Upper lobe of left lung (tissue), 4 donors: ENCODE results near the gene DNAI7.

Experiments
- POLR2A ChIP-seq, 4 donors: fragments of 450-650 bp; IDR thresholded peaks; one replicate each; pipeline ENCODE4 v1.5.1; 2016 to 2017; ENCODE audit warnings: antibody characterized with exemption in 4 of 4, mild to moderate bottlenecking in 2 of 4
- POLR2AphosphoS5 ChIP-seq, 2 donors: sonication (generic); formaldehyde crosslinking; IDR thresholded peaks; one replicate each; pipeline ENCODE4 v1.5.1; 2017; ENCODE audit warnings: antibody characterized with exemption in 2 of 2

DNA sequence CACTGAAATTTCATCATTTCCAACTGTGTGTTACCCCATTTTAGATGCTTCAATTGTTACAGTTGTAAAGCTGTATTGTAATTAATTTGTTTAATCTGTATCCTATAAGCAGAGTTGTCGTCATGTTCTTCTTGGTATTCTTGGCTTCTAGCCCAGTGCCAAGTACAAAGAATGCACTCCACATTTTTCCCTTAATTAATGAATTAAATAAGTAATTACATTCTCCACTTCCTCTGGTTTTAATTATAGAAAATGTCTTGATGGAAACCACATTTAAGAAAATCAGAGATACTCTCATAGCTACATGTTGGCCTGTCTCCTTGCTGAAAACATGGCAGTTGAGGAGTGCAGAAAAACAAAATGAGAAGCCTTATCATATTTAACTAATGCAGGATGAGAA lies 746 bp downstream of the DNAI7 start:
- TF ChIP-seq POLR2A (IDR thresholded peaks at IDR 0.05) (no peak), POLR2AphosphoS5 (IDR thresholded peaks at IDR 0.05) (no peak)
